Bronchial epithelial cell (primary cell): ENCODE measurements around the gene LMOD2. TPM values are rescaled to one million over a fixed set of nuclear protein-coding genes. Genes with fewer than 3 reads are reported as not detected.
A peak's percentile ranks its signal among the peaks of the same experiment; 100 is the strongest.

ENCODE experiments used
- DNase-seq: peaks from one replicate; pipeline ENCODE4 v3.0.0-alpha.2; 2010; ENCODE audit warnings: low read depth
- FAIRE-seq: peaks from 2 replicates; lab custom pipeline; 2011; peaks lifted over from hg19 to GRCh38; lab: Jason Lieb, UNC
- H3K27me3 ChIP-seq: 2 replicates; pipeline ENCODE4 v1.5.1; 2011; ENCODE audit warnings: low read length; ENCODE audit not compliant: control insufficient read depth, insufficient read depth
- H3K36me3 ChIP-seq: 2 replicates; pipeline ENCODE4 v1.5.1; 2011; ENCODE audit warnings: low read length; ENCODE audit not compliant: control insufficient read depth, insufficient read depth
- H3K4me3 ChIP-seq: 2 replicates; pipeline ENCODE4 v1.5.1; 2011; ENCODE audit warnings: mild to moderate bottlenecking, low read depth, low read length, control low read depth
- CTCF ChIP-seq: IDR thresholded peaks from 2 replicates; pipeline ENCODE4 v1.5.1; 2011; ENCODE audit warnings: mild to moderate bottlenecking, moderate library complexity, low read length, control low read depth, inconsistent platforms; ENCODE audit not compliant: insufficient read depth, severe bottlenecking
- total RNA-seq: library from RNA; depleted of rRNA; stranded (reverse); fragments of >200 nt; gene quantifications from 2 replicates; pipeline ENCODE4 v1.2.1, GENCODE V29; 2014

Gene LMOD2
- total RNA-seq, 1 donor from 2014 or later = not detected

GRCh38 chr7:123641901-123642300 lies 13.8 kb upstream of the LMOD2 start:
- Histone ChIP-seq H3K36me3 (no peaks in the 10 kb centered on the region), H3K27me3 (no peaks in the 10 kb centered on the region), H3K4me3 (no peak overlapping the region)
- TF ChIP-seq CTCF = no peak
- FAIRE-seq = no peak
- no peak for DNase-seq

- no peak for FAIRE-seq
- no peak for TF ChIP-seq CTCF
- Histone ChIP-seq H3K4me3 (no peak overlapping the region), H3K27me3 (no peaks in the 10 kb centered on the region), H3K36me3 (no peaks in the 10 kb centered on the region)
- peak; percentile 71 for DNase-seq
Observed at GRCh38 chr7:123643495-123644441, 11.9 kb upstream of the LMOD2 start.

- FAIRE-seq (no peak), DNase-seq (no peak)
- Histone ChIP-seq H3K27me3 (no peaks in the 10 kb centered on the region), H3K4me3 (no peak overlapping the region), H3K36me3 (no peaks in the 10 kb centered on the region)
- TF ChIP-seq CTCF = no peak
Observed at GRCh38 chr7:123645516-123645915, 10.2 kb upstream of the LMOD2 start.

GRCh38 chr7:123647106-123647730 lies 8.4 kb upstream of the LMOD2 start:
- no peak overlapping the region for H3K4me3 ChIP-seq
- FAIRE-seq (no peak), DNase-seq (peak; percentile 66)

GRCh38 chr7:123649964-123650363 lies 5.7 kb upstream of the LMOD2 start:
- Histone ChIP-seq H3K36me3 (no peaks in the 10 kb centered on the region), H3K27me3 (no peaks in the 10 kb centered on the region), H3K4me3 (no peak overlapping the region)
- no peak for TF ChIP-seq CTCF
- no peak for FAIRE-seq
- peak; percentile 59 for DNase-seq

More at GRCh38 chr7:123647106-123647730, 8.4 kb upstream of the LMOD2 start:
- Histone ChIP-seq H3K27me3 (no peaks in the 10 kb centered on the region), H3K36me3 (no peaks in the 10 kb centered on the region)
- TF ChIP-seq CTCF = no peak
